VCaP (cell line): ENCODE measurements around the gene FRMD4B.

Source experiments
- H3K27ac ChIP-seq: fragments of 450-650 bp; 2 replicates; pipeline ENCODE4 v1.5.1; 2017
- CTCF ChIP-seq: fragments of 450-650 bp; conservative IDR thresholded peaks from 2 replicates; pipeline ENCODE4 v1.5.1; 2017; ENCODE audit warnings: mild to moderate bottlenecking, moderate library complexity

The FRMD4B gene

GRCh38 chr3:69129531-69129930 lies 256.4 kb downstream of the FRMD4B start:
- TF ChIP-seq CTCF, result no peak

GRCh38 chr3:69128509-69128908 lies 257.4 kb downstream of the FRMD4B start:
- no peak for TF ChIP-seq CTCF

More at GRCh38 chr3:69129531-69129930, 256.4 kb downstream of the FRMD4B start:
- H3K27ac ChIP-seq, result no peak overlapping the region

GRCh38 chr3:69126999-69127398 lies 258.9 kb downstream of the FRMD4B start:
- H3K27ac ChIP-seq, result no peak overlapping the region
- no peak for TF ChIP-seq CTCF

More at GRCh38 chr3:69128509-69128908, 257.4 kb downstream of the FRMD4B start:
- H3K27ac ChIP-seq, result no peak overlapping the region

GRCh38 chr3:69126216-69126615 lies 259.7 kb downstream of the FRMD4B start:
- H3K27ac ChIP-seq, result no peak overlapping the region
- no peak for TF ChIP-seq CTCF

GRCh38 chr3:69122403-69122802 lies 263.5 kb downstream of the FRMD4B start, which contains the start of gene LMOD3:
Gene LMOD3, minus strand, starts transcription at chr3:69122595. Its CDS starts 209 bp downstream, at chr3:69122386.
- no peak for TF ChIP-seq CTCF
- H3K27ac ChIP-seq, result no peak within 1 kb of the TSS

- TF ChIP-seq CTCF, result no peak
- no peak overlapping the region for H3K27ac ChIP-seq
These were observed 263.9 kb downstream of the FRMD4B start for GRCh38 chr3:69121950-69122349.

- no peak overlapping the region for H3K27ac ChIP-seq
- TF ChIP-seq CTCF, result no peak
These were observed 264.4 kb downstream of the FRMD4B start for GRCh38 chr3:69121513-69121912.
